K562 (cell line): Measurements from ENCODE around the gene SDC3. TPM values are rescaled to one million over a fixed set of nuclear protein-coding genes. Genes with fewer than 3 reads are reported as not detected.

Experiments used
- ATAC-seq: fragments of 200-7000 bp; cut with Tn5 transposase; 3 replicates; pipeline ENCODE4 v1.9.1; 2020; ENCODE audit warnings: moderate library complexity
- BruUV-seq: library from RNA; stranded (reverse); fragments of 400-500 nt; replicated peaks from 2 replicates; lab custom pipeline; 2021; lab: Mats Ljungman, UMichigan
- CTCF ChIA-PET: fragments of 300-600 bp; formaldehyde crosslinking; extraction: SDS; loops from one replicate; lab custom pipeline; 2021; ENCODE audit warnings: low intra/inter-chr PET ratio; lab: Yijun Ruan, JAX
- POLR2A ChIA-PET: fragments of 300-600, 350-650 bp; sonication (Branson Sonifier 250); formaldehyde crosslinking; extraction: SDS; loops from one replicate; lab custom pipeline; 2021; ENCODE audit warnings: antibody characterized with exemption, inconsistent platforms; lab: Yijun Ruan, JAX
- DNase-seq, 4 experiments: peaks; one replicate each; pipeline versions ENCODE4 v3.0.0 to v3.0.0-alpha.2; 2011 to 2018; ENCODE audit warnings: low spot score in 3 of 4, mixed read lengths in 3 of 4; ENCODE audit errors: extremely low read depth in 1 of 4
- FAIRE-seq: peaks from 2 replicates; lab custom pipeline; 2011; peaks lifted over from hg19 to GRCh38; lab: Jason Lieb, UNC
- H2AFZ ChIP-seq: 2 replicates; pipeline ENCODE4 v1.6.0; 2011; ENCODE audit warnings: low read depth, low read length, control low read depth, inconsistent platforms
- H3K27ac ChIP-seq: fragments of 200-600 bp; 3 replicates; pipeline ENCODE4 v1.8.0; 2011; ENCODE audit warnings: low read depth, mild to moderate bottlenecking, control low read depth, inconsistent platforms, low read length, moderate library complexity, mixed read lengths; ENCODE audit errors: extremely low read depth
- H3K27me3 ChIP-seq, 2 experiments: fragments of 300-600 bp in 1 of 2; 2 replicates in 1 of 2; 3 replicates in 1 of 2; pipeline versions ENCODE4 v1.6.0 to v1.8.0; 2011; ENCODE audit warnings: inconsistent platforms in 2 of 2, low read length in 2 of 2, mild to moderate bottlenecking in 1 of 2, mixed read lengths in 1 of 2, moderate library complexity in 1 of 2; ENCODE audit not compliant: control insufficient read depth in 2 of 2, insufficient read depth in 2 of 2
- H3K36me3 ChIP-seq: fragments of 300-600 bp; 3 replicates; pipeline ENCODE4 v1.8.0; 2011; ENCODE audit warnings: mild to moderate bottlenecking, low read length, inconsistent platforms; ENCODE audit not compliant: control insufficient read depth, insufficient read depth
- H3K4me1 ChIP-seq, 2 experiments: fragments of 200-600 bp in 1 of 2; replicated peaks in 1 of 2; 2 replicates in 1 of 2; 3 replicates in 1 of 2; pipeline versions ENCODE4 v1.5.1 to v1.8.0; 2011; ENCODE audit warnings: inconsistent platforms in 2 of 2, low read length in 2 of 2, mild to moderate bottlenecking in 1 of 2, mixed read lengths in 1 of 2, moderate library complexity in 1 of 2; ENCODE audit not compliant: control insufficient read depth in 2 of 2, insufficient read depth in 2 of 2
- H3K4me2 ChIP-seq: 2 replicates; pipeline ENCODE4 v1.6.1; 2011; ENCODE audit warnings: low read length, control low read depth, inconsistent platforms, mixed read lengths; ENCODE audit not compliant: insufficient read depth
- H3K4me3 ChIP-seq: fragments of 200-600 bp; sonication (generic), shearing (Covaris generic); 2 replicates; pipeline ENCODE4 v1.5.1; 2016; ENCODE audit warnings: control low read depth, inconsistent platforms
- H3K79me2 ChIP-seq: fragments of 200-600 bp; 3 replicates; pipeline ENCODE4 v1.8.0; 2011; ENCODE audit warnings: low read length, inconsistent platforms; ENCODE audit not compliant: control insufficient read depth, insufficient read depth
- H3K9ac ChIP-seq, 2 experiments: 2 replicates each; pipeline versions ENCODE4 v1.6.0 to v1.6.1; 2011; ENCODE audit warnings: low read depth in 2 of 2, low read length in 2 of 2, control low read depth in 1 of 2, inconsistent platforms in 1 of 2, mild to moderate bottlenecking in 1 of 2, mixed read lengths in 1 of 2; ENCODE audit not compliant: insufficient read depth in 1 of 2
- H3K9me1 ChIP-seq: one replicate; pipeline ENCODE4 v1.6.0; 2011; ENCODE audit warnings: inconsistent platforms, mild to moderate bottlenecking, low read length, moderate library complexity; ENCODE audit not compliant: control insufficient read depth, insufficient read depth
- H3K9me3 ChIP-seq: replicated peaks from 2 replicates; pipeline ENCODE4 v1.5.1; 2011; ENCODE audit warnings: low read depth, low read length, inconsistent platforms; ENCODE audit not compliant: control insufficient read depth, insufficient read depth
- H4K20me1 ChIP-seq: replicated peaks from 2 replicates; pipeline ENCODE4 v1.6.1; 2011; ENCODE audit warnings: low read length, inconsistent platforms, mixed read lengths; ENCODE audit not compliant: control insufficient read depth, insufficient read depth
- IRF2 ChIP-seq: sonication (generic); formaldehyde crosslinking; IDR thresholded peaks from 2 replicates; pipeline ENCODE4 v1.8.1; 2022; ENCODE audit warnings: mild to moderate bottlenecking, missing genetic modification reagents
- WGBS: fragments of 100-300 bp; shearing (Covaris generic); methylation state at CpG from one replicate; pipeline ENCODE4 v1.1.6; 2016; ENCODE audit warnings: low coverage, mixed read lengths; ENCODE audit not compliant: insufficient coverage; ENCODE audit errors: missing lambda C conversion rate; 5-methylcytosine and 5-hydroxymethylcytosine counted together
- in situ Hi-C: fragments of 300-500 bp; cut with MboI; formaldehyde crosslinking; loops from 4 replicates; pipeline ENCODE4 v1.15.0; 2018; ENCODE audit warnings: inconsistent platforms, mixed read lengths
- intact Hi-C: fragments of 100-400 bp; cut with micrococcal nuclease; formaldehyde crosslinking; loops from 2 replicates; pipeline ENCODE4 v1.14.2; 2022
- polyA plus RNA-seq, 8 experiments: library from polyadenylated mRNA; depleted of rRNA in 4 of 8; stranded (reverse) in 5 of 8; unstranded in 3 of 8; fragments of >200 nt; fragmentation: Nextera tagmentation in 2 of 8; fragmentation: Illumina TruSeq in 1 of 8; extraction: Ambion mirVana in 2 of 8; extraction: Trizol in 1 of 8; gene quantifications; 2 replicates each; pipeline versions ENCODE4 v1.2.1 to v1.2.3, GENCODE V29; 2011 to 2014; ENCODE audit warnings: inconsistent platforms in 1 of 8, missing spikeins in 1 of 8
- small RNA-seq: library from RNA; depleted of rRNA; stranded (forward); fragments of <200 nt; gene quantifications from one replicate; pipeline ENCODE3, GENCODE V24; 2014
- total RNA-seq, 7 experiments: library from RNA; depleted of rRNA in 6 of 7; stranded (reverse); fragments of >200 nt in 6 of 7; fragmentation: Illumina TruSeq in 2 of 7; extraction: Trizol in 2 of 7; gene quantifications; 2 replicates each; pipeline versions ENCODE4 v1.2.1 to v1.2.3, GENCODE V29; 2011 to 2021; ENCODE audit warnings: low replicate concordance in 1 of 7

Gene SDC3
- total and polyA plus RNA-seq, 9 of the 15 experiments (the other 6 are each of a cell fraction or from before 2014, with no cell fraction given), result 0.38 to 44.1 (median 12.1) TPM

GRCh38 chr1:30820299-30820698 is 88.3 kb downstream of the SDC3 start:
- Histone ChIP-seq H3K79me2 (no peaks in the 10 kb centered on the region), H3K4me3 (no peak overlapping the region), H3K9me1 (no peaks in the 10 kb centered on the region), H3K9me3 (no peaks in the 10 kb centered on the region), H3K4me2 (no peak overlapping the region), H2AFZ (no peak overlapping the region), H3K27ac (no peak overlapping the region), H3K36me3 (no peaks in the 10 kb centered on the region), H3K27me3 (peaks cover 0 to 7% of the 10 kb centered on the region in 2 experiments; a peak in 1 of 5 replicates), H3K4me1 (peaks cover 15 to 23% of the 10 kb centered on the region in 2 experiments; a peak in 4 of 5 replicates), H4K20me1 (no peaks in the 10 kb centered on the region; the same call in 1 of the 2 replicates), H3K9ac (peak overlapping the region in 1 of 2 experiments; percentile 45; a peak in 1 of 4 replicates)
- ATAC-seq (no peak), DNase-seq (no peak), FAIRE-seq (no peak)
- CTCF ChIA-PET, result no interaction called here
- in situ Hi-C loops, result no loop called here
- intact Hi-C loops, result no loop called here
- POLR2A ChIA-PET, result interaction anchor here (0.6 to 1.9 kb wide), 8 partner anchors 10 to 92 kb away, joined by 3 to 5 read pairs (median 3); no protein-coding TSS in a partner anchor
- WGBS, result 33% methylated on average over 5 of the region's 5 CpGs
- TF ChIP-seq IRF2 (CRISPR knock-in tag), result no peak
- no TSS peak for BruUV-seq

Small RNA genes within 50 kb of the gene (small RNA-seq; reads per million reads assigned to genes)
- gene RN7SKP91, result not detected
- gene RN7SL371P, result not detected

Other genes with a start within 250 kb of the SDC3 start
- 1.8 and 1.9 TPM in 2 replicates for gene MATN1, start 185.2 kb downstream of the SDC3 start, total RNA-seq (2014; rRNA removed)
- 0.45 and 0.51 TPM in 2 replicates for gene MATN1, start 185.2 kb downstream of the SDC3 start, total RNA-seq (2014; rRNA removed; fragmentation: Illumina TruSeq; extraction: Trizol)
- 0.79 and 1.2 TPM in 2 replicates for gene MATN1, start 185.2 kb downstream of the SDC3 start, total RNA-seq (2015; rRNA removed; fragmentation: Illumina TruSeq; extraction: Trizol)
- 1.8 and 2.3 TPM in 2 replicates for gene MATN1, start 185.2 kb downstream of the SDC3 start, total RNA-seq (2021)
- 0.89 and 1.5 TPM in 2 replicates for gene MATN1, start 185.2 kb downstream of the SDC3 start, polyA plus RNA-seq (2011; rRNA removed)
- gene MATN1, start 185.2 kb downstream of the SDC3 start, polyA plus RNA-seq (2014; fragmentation: Illumina TruSeq; extraction: Trizol), result 1.1 and 1.6 TPM in 2 replicates
- gene MATN1, start 185.2 kb downstream of the SDC3 start, polyA plus RNA-seq (2014; fragmentation: Nextera tagmentation; extraction: Ambion mirVana), result under 1 TPM; 0.10 to 0.18 TPM
- 1.6 and 3.6 TPM in 2 replicates for gene MATN1, start 185.2 kb downstream of the SDC3 start, polyA plus RNA-seq (2014; rRNA removed)
- 10.7 and 12.3 TPM in 2 replicates for gene LAPTM5, start 151.0 kb downstream of the SDC3 start, total RNA-seq (2014; rRNA removed)
- 11.7 and 13.2 TPM in 2 replicates for gene LAPTM5, start 151.0 kb downstream of the SDC3 start, total RNA-seq (2014; rRNA removed; fragmentation: Illumina TruSeq; extraction: Trizol)
- 44.3 and 44.7 TPM in 2 replicates for gene LAPTM5, start 151.0 kb downstream of the SDC3 start, total RNA-seq (2015; rRNA removed; fragmentation: Illumina TruSeq; extraction: Trizol)
- 30.3 and 33.8 TPM in 2 replicates for gene LAPTM5, start 151.0 kb downstream of the SDC3 start, total RNA-seq (2021)
- gene LAPTM5, start 151.0 kb downstream of the SDC3 start, polyA plus RNA-seq (2011; rRNA removed), result 42.5 and 418 TPM in 2 replicates
- gene LAPTM5, start 151.0 kb downstream of the SDC3 start, polyA plus RNA-seq (2014; fragmentation: Illumina TruSeq; extraction: Trizol), result 44.5 and 47.3 TPM in 2 replicates
- 1 to 10 TPM; 2.4 to 4.8 TPM for gene LAPTM5, start 151.0 kb downstream of the SDC3 start, polyA plus RNA-seq (2014; fragmentation: Nextera tagmentation; extraction: Ambion mirVana)
- 20.3 and 22.2 TPM in 2 replicates for gene LAPTM5, start 151.0 kb downstream of the SDC3 start, polyA plus RNA-seq (2014; rRNA removed)
- 42.9 and 56.3 TPM in 2 replicates for gene PUM1, start 157.0 kb upstream of the SDC3 start, total RNA-seq (2014; rRNA removed)
- 60.1 and 66.4 TPM in 2 replicates for gene PUM1, start 157.0 kb upstream of the SDC3 start, total RNA-seq (2014; rRNA removed; fragmentation: Illumina TruSeq; extraction: Trizol)
- gene PUM1, start 157.0 kb upstream of the SDC3 start, total RNA-seq (2015; rRNA removed; fragmentation: Illumina TruSeq; extraction: Trizol), result 55.6 and 56.6 TPM in 2 replicates
- 101 and 104 TPM in 2 replicates for gene PUM1, start 157.0 kb upstream of the SDC3 start, total RNA-seq (2021)
- 55.7 and 64.3 TPM in 2 replicates for gene PUM1, start 157.0 kb upstream of the SDC3 start, polyA plus RNA-seq (2011; rRNA removed)
- 52.1 and 60.9 TPM in 2 replicates for gene PUM1, start 157.0 kb upstream of the SDC3 start, polyA plus RNA-seq (2014; fragmentation: Illumina TruSeq; extraction: Trizol)
- 10 to 100 TPM; 37.7 to 43.8 TPM for gene PUM1, start 157.0 kb upstream of the SDC3 start, polyA plus RNA-seq (2014; fragmentation: Nextera tagmentation; extraction: Ambion mirVana)
- gene PUM1, start 157.0 kb upstream of the SDC3 start, polyA plus RNA-seq (2014; rRNA removed), result 46.4 and 49.5 TPM in 2 replicates